Measurements from ENCODE around the gene TRAF4. TPM values are rescaled to one million over a fixed set of nuclear protein-coding genes. Genes with fewer than 3 reads are reported as not detected.

Gene TRAF4
- total RNA-seq, 1 experiment from 2014 or later: 127 TPM

- Histone ChIP-seq H3K79me2 (ENCODE audit: insufficient read depth, low read length) (peaks cover 11% of the 10 kb centered on the region; the same call in 1 of the 2 replicates), H3K36me3 (ENCODE audit: control insufficient read depth in 1 of 2, insufficient read depth in 2 of 2, low read length in 2 of 2) (peaks cover 4 to 19% of the 10 kb centered on the region in 2 experiments; a peak in 3 of 4 replicates), H3K9ac (ENCODE audit: low read length) (no peak overlapping the region), H4K20me1 (ENCODE audit: insufficient read depth) (no peaks in the 10 kb centered on the region), H3K27me3 (ENCODE audit: insufficient read depth, low read length) (no peaks in the 10 kb centered on the region), H3K9me3 (ENCODE audit: control insufficient read depth in 1 of 2, insufficient read depth in 1 of 2, low read depth in 1 of 2, low read length in 2 of 2) (no peaks in the 10 kb centered on the region), H3K4me3 (replicated peaks in 1 of 2; ENCODE audit: low read depth in 1 of 2, low read length in 2 of 2) (no peak overlapping the region), H3K4me1 (ENCODE audit: control insufficient read depth in 1 of 2, insufficient read depth in 2 of 2, low read length in 2 of 2) (peaks cover 0 to 13% of the 10 kb centered on the region in 2 experiments; a peak in 3 of 4 replicates), H3K9me2 (ENCODE audit: insufficient read depth) (no peaks in the 10 kb centered on the region), H2AFZ (ENCODE audit: low read depth, low read length, poor library complexity, severe bottlenecking) (no peak overlapping the region), H3K27ac (ENCODE audit: low read depth, low read length) (no peak overlapping the region), H3K4me2 (ENCODE audit: low read length) (no peak overlapping the region)
- intact Hi-C loops (cut with micrococcal nuclease): loop anchor here (1.0 to 10.0 kb wide), 4 partner anchors 115 to 351 kb away; partner anchors contain the start of gene DHRS13
- CTCF ChIA-PET: interaction anchor here (0.6 to 5.6 kb wide), 40 partner anchors 9 to 353 kb away, joined by 3 to 61 read pairs (median 4); partner anchors contain the start of genes DHRS13, FAM222B, NEK8 and PHF12
- ATAC-seq (peak; percentile 78), DNase-seq (ENCODE audit: low read depth, low spot score) (peak; percentile 53)
- RAD21 ChIA-PET (ENCODE audit: low non-redundant PET in 1 of 2, low total read pairs in 2 of 2, uncharacterized antibody in 2 of 2, unreplicated experiment in 2 of 2): interaction anchor here (0.6 to 2.3 kb wide), 11 partner anchors 23 to 116 kb away, joined by 3 to 10 read pairs (median 4); partner anchors contain the start of gene TLCD1 (in 2 of the 2)
- POLR2A ChIA-PET: interaction anchor here (0.7 to 1.0 kb wide), 5 partner anchors 11 to 46 kb away, joined by 3 to 6 read pairs (median 4); partner anchors contain the start of gene TLCD1
- no TSS peak for BruUV-seq (replicated peaks)
- TF ChIP-seq ELF1 (IDR thresholded peaks at IDR 0.05; ENCODE audit: borderline replicate concordance, low read depth) (no peak), EGR1 (IDR thresholded peaks at IDR 0.05; ENCODE audit: low read depth) (no peak), CTCF (IDR thresholded peaks at IDR 0.05 in 2 of 3, conservative IDR thresholded peaks at IDR 0.05 in 1 of 3; ENCODE audit: borderline replicate concordance in 1 of 3, insufficient read depth in 1 of 3, low read depth in 2 of 3, low read length in 2 of 3) (peak; percentile 79 to 95 (median 85)), RAD21 (IDR thresholded peaks at IDR 0.05; ENCODE audit: low read depth) (peak; percentile 89), REST (IDR thresholded peaks at IDR 0.05; ENCODE audit: low read depth) (no peak), SIN3A (IDR thresholded peaks at IDR 0.05; ENCODE audit: low read depth) (0 out of 2 replicates have a peak, but pooled peaks have one; percentile 0)
- TF ChIP-seq, protein P1, sequence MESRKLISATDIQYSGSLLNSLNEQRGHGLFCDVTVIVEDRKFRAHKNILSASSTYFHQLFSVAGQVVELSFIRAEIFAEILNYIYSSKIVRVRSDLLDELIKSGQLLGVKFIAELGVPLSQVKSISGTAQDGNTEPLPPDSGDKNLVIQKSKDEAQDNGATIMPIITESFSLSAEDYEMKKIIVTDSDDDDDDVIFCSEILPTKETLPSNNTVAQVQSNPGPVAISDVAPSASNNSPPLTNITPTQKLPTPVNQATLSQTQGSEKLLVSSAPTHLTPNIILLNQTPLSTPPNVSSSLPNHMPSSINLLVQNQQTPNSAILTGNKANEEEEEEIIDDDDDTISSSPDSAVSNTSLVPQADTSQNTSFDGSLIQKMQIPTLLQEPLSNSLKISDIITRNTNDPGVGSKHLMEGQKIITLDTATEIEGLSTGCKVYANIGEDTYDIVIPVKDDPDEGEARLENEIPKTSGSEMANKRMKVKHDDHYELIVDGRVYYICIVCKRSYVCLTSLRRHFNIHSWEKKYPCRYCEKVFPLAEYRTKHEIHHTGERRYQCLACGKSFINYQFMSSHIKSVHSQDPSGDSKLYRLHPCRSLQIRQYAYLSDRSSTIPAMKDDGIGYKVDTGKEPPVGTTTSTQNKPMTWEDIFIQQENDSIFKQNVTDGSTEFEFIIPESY (IDR thresholded peaks at IDR 0.05; ENCODE audit: extremely low read depth, insufficient replicate concordance, low read length): no peak
These were observed 20.0 kb downstream of the TRAF4 start for GRCh38 chr17:28763804-28764266.

Measured in HCT116 (cell line).